Suprapubic skin (tissue), 4 donors: ENCODE measurements around the gene ELP5. TPM values are rescaled to one million over a fixed set of nuclear protein-coding genes. Genes with fewer than 3 reads are reported as not detected.

ENCODE experiments used
- DNase-seq, 2 donors: peaks; one replicate each; pipeline ENCODE4 v3.0.0-alpha.2; 2019; ENCODE audit warnings: low spot score in 2 of 2
- H3K27ac ChIP-seq: fragments of 200-600 bp; sonication (generic); one replicate; pipeline ENCODE4 v1.5.1; 2019
- H3K27me3 ChIP-seq: fragments of 200-600 bp; sonication (generic); one replicate; pipeline ENCODE4 v1.5.1; 2019
- H3K36me3 ChIP-seq: fragments of 200-600 bp; sonication (generic); one replicate; pipeline ENCODE4 v1.5.1; 2019
- H3K4me1 ChIP-seq: fragments of 200-600 bp; sonication (generic); one replicate; pipeline ENCODE4 v1.5.1; 2019
- H3K4me3 ChIP-seq: fragments of 200-600 bp; sonication (generic); one replicate; pipeline ENCODE4 v1.5.1; 2019; ENCODE audit warnings: mild to moderate bottlenecking
- H3K9me3 ChIP-seq: fragments of 200-600 bp; sonication (generic); one replicate; pipeline ENCODE4 v1.5.1; 2019
- CTCF ChIP-seq, 2 donors: fragments of 200-600 bp in 1 of 2; fragments of 450-650 bp in 1 of 2; sonication (generic) in 1 of 2; IDR thresholded peaks; one replicate each; pipeline ENCODE4 v1.5.1; 2016 to 2019; ENCODE audit warnings: antibody characterized with exemption in 2 of 2, mild to moderate bottlenecking in 1 of 2, moderate library complexity in 1 of 2
- EP300 ChIP-seq: sonication (generic); formaldehyde crosslinking; IDR thresholded peaks from one replicate; pipeline ENCODE4 v1.6.1; 2017; ENCODE audit warnings: antibody characterized with exemption
- POLR2A ChIP-seq, 2 donors: fragments of 450-650 bp; IDR thresholded peaks; one replicate each; pipeline ENCODE4 v1.6.1; 2017; ENCODE audit warnings: antibody characterized with exemption in 2 of 2, mild to moderate bottlenecking in 2 of 2, moderate library complexity in 2 of 2
- POLR2AphosphoS5 ChIP-seq, 3 donors: sonication (generic); formaldehyde crosslinking; IDR thresholded peaks; one replicate each; pipeline ENCODE4 v1.6.1; 2017; ENCODE audit warnings: antibody characterized with exemption in 3 of 3
- WGBS: methylation state at CpG from one replicate; pipeline ENCODE4 v1.1.5; 2018; 5-methylcytosine and 5-hydroxymethylcytosine counted together
- total RNA-seq, 4 donors: library from RNA; depleted of rRNA; stranded (reverse); fragments of >200 nt; gene quantifications; one replicate each; pipeline ENCODE4 v1.1.0, GENCODE V29; 2016

Gene ELP5
- total RNA-seq, 4 donors from 2014 or later, result 13.6 to 29.7 (median 20.3) TPM

- peak overlapping the region; percentile 59 for H3K27ac ChIP-seq
- H3K4me3 ChIP-seq, result peak overlapping the region; percentile 50
- DNase-seq, result no peak
These were observed 34.7 kb upstream of the ELP5 start for GRCh38 chr17:7217113-7217987.

DNA sequence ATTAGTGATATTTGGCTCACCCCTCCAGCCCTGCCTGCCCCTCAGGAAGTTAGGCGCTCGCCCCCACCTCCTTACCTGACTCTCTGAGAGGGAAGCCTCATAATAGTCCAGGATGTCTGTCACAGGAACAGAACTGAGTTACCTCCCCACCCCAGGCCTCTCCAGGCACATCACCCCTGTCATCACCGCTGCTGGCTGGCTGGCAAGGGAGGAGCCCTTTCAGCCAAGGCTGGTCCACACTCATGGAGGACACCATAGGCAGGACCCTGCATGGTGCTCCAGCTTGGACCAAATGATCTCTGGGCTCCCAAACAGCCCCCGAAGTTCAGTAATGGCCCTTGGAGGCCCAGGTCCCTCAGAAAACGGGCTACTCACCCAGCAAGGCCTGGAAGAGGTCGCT is 33.8 kb upstream of the ELP5 start:
- peak overlapping the region; percentile 59 for H3K27ac ChIP-seq
- no peaks in the 10 kb centered on the region for H3K9me3 ChIP-seq
- TF ChIP-seq POLR2A (IDR thresholded peaks at IDR 0.05) (no peak), EP300 (no peak)
- no peak for DNase-seq
- WGBS, result 77% methylated on average over 5 of the region's 6 CpGs
- peaks cover 11% of the 10 kb centered on the region for H3K36me3 ChIP-seq
- H3K4me3 ChIP-seq, result peak overlapping the region; percentile 50
- H3K27me3 ChIP-seq, result no peaks in the 10 kb centered on the region
- peaks cover 89% of the 10 kb centered on the region for H3K4me1 ChIP-seq

More at GRCh38 chr17:7217113-7217987, 34.7 kb upstream of the ELP5 start:
- Histone ChIP-seq H3K27me3 (no peaks in the 10 kb centered on the region), H3K36me3 (peaks cover 3% of the 10 kb centered on the region), H3K4me1 (peaks cover 82% of the 10 kb centered on the region), H3K9me3 (no peaks in the 10 kb centered on the region)
- WGBS, result under 1% methylated on average over 27 of the region's 32 CpGs
- TF ChIP-seq EP300, result no peak
- no peak for TF ChIP-seq POLR2A (IDR thresholded peaks at IDR 0.05)
- no peak for TF ChIP-seq POLR2AphosphoS5 (IDR thresholded peaks at IDR 0.05)
- no peak for TF ChIP-seq CTCF (IDR thresholded peaks at IDR 0.05)

DNA sequence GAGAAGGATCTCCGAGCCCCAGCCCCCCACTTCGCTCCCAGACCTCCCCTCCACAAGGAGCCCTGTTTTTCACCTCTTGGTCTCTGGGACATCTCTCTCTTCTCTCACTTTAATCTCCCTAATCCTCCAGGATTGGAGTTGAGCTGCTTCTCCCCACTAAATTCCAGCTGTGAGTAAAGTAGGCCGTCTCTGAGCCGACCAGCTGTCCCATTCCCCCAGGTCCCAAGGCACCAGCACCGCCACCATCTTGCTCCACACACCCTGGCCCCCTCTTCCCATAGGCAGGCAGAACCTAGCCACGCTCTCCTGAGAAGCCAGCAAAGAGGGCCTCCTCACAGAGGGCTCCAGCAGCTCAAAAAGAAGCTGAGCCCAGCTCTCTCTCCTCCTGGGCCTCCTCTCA is 33.3 kb upstream of the ELP5 start:
- Histone ChIP-seq H3K4me3 (no peak overlapping the region), H3K9me3 (no peaks in the 10 kb centered on the region), H3K27ac (no peak overlapping the region), H3K4me1 (peaks cover 86% of the 10 kb centered on the region), H3K36me3 (peaks cover 17% of the 10 kb centered on the region), H3K27me3 (no peaks in the 10 kb centered on the region)
- 78% methylated on average over 6 of the region's 6 CpGs for WGBS
- TF ChIP-seq EP300 (no peak), CTCF (IDR thresholded peaks at IDR 0.05) (no peak), POLR2AphosphoS5 (IDR thresholded peaks at IDR 0.05) (no peak), POLR2A (IDR thresholded peaks at IDR 0.05) (no peak)
- DNase-seq, result no peak

DNA sequence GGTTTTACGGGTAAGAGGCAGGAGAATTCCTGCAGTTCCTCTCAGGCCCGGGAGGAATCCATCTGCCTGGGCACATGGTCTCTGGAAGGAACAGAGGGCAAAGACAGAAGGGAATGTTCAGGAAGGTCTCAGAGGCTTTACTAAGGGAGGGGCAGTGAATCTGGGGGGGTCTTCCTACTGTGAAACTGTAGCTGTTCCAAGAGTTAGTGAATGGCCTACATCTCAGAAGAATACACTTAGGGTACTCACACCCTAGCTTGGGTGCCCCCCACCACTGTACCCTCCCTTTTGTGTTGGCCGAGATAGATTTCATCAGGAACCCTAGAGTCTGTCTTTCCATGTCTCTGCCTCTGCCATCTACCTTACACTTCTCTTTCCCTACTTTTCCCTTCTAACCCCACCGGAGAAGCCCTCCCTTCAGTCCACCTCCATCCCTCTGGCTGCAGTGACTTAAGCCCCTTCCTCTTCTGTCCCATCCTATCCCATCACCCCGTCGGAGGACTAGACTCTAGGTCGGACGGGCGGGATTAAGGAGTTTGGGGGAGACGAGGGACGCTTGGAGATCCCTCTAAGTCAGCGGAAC is 32.7 kb upstream of the ELP5 start:
- peaks cover 23% of the 10 kb centered on the region for H3K36me3 ChIP-seq
- H3K4me3 ChIP-seq, result peak overlapping the region; percentile 96
- TF ChIP-seq EP300 (no peak), CTCF (IDR thresholded peaks at IDR 0.05) (no peak)
- DNase-seq, result no peak
- peak overlapping the region; percentile 96 for H3K27ac ChIP-seq
- H3K4me1 ChIP-seq, result peaks cover 80% of the 10 kb centered on the region
- no peaks in the 10 kb centered on the region for H3K9me3 ChIP-seq
- no peaks in the 10 kb centered on the region for H3K27me3 ChIP-seq
- WGBS, result 19% methylated on average over 12 of the region's 12 CpGs

DNA sequence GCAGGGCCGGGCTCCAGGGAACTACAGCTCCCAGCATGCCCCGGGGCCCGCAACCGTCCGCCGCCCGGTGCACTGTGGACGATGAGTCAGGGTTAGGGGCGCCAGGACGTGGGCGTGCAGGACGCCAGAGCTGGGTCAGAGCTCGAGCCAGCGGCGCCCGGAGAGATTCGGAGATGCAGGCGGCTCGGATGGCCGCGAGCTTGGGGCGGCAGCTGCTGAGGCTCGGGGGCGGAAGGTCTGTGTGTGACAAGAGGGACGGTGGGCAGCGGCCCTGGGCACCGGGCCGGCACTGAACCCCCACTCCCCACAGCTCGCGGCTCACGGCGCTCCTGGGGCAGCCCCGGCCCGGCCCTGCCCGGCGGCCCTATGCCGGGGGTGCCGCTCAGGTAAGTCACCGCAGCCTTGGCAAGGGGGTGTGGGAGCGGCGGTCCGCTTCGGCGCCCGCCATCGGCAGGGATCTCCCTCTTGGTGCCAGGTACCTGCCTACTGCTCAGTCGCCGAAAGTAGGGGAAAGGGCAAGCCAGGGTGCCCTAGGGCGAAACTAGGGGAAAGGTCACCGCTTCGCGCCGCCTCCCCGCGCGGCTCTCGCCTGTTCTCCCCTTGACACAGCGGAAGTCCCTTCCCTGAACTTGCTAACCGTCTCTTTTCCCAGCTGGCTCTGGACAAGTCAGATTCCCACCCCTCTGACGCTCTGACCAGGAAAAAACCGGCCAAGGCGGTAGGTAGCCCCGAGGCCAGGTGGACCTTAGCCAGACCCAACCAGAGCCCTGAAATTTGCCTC is 32.0 kb upstream of the ELP5 start, which contains the start of the genes ACADVL and DLG4:
Gene ACADVL (plus strand): TSS at position 127 of the 781 bp plus-strand sequence. CDS start 47 bp downstream, at position 174.
Gene DLG4 (minus strand): TSS at position 25 of the 781 bp plus-strand sequence.
- Histone ChIP-seq H3K27me3 (no peaks in the 10 kb centered on the region), H3K27ac (peak within 1 kb of the TSS; percentile 96), H3K4me1 (peaks cover 74% of the 10 kb centered on the region), H3K9me3 (no peaks in the 10 kb centered on the region), H3K36me3 (peaks cover 30% of the 10 kb centered on the region), H3K4me3 (peak within 1 kb of the TSS; percentile 96)
- peak; percentile 96 to 97 for DNase-seq
- no peak for TF ChIP-seq CTCF (IDR thresholded peaks at IDR 0.05)
- TF ChIP-seq EP300, result no peak
- peak in 1 of 2 donors; percentile 91 for TF ChIP-seq POLR2A (IDR thresholded peaks at IDR 0.05)
- TF ChIP-seq POLR2AphosphoS5 (IDR thresholded peaks at IDR 0.05), result peak in 1 of 3 donors; percentile 14
- 1% methylated on average over 12 of the region's 63 CpGs for WGBS
